ENCODE data around the gene PIGK. TPM values are rescaled to one million over a fixed set of nuclear protein-coding genes. Genes with fewer than 3 reads are reported as not detected.

Gene PIGK
- total RNA-seq, 1 experiment from 2014 or later, result 23.3 TPM

GRCh38 chr1:77168358-77168757 lies 50.9 kb downstream of the PIGK start:
- ChIA-PET POLR2A (no interaction called here), RAD21 (ENCODE audit: low non-redundant PET in 1 of 2, low total read pairs in 2 of 2, uncharacterized antibody in 2 of 2, unreplicated experiment in 2 of 2) (no interaction called here), CTCF (no interaction called here)
- Histone ChIP-seq H2AFZ (ENCODE audit: low read depth, low read length, poor library complexity, severe bottlenecking) (no peak overlapping the region), H3K4me2 (ENCODE audit: low read length) (no peak overlapping the region), H3K9me3 (ENCODE audit: control insufficient read depth in 1 of 2, insufficient read depth in 1 of 2, low read depth in 1 of 2, low read length in 2 of 2) (no peaks in the 10 kb centered on the region), H3K4me3 (replicated peaks in 1 of 2; ENCODE audit: low read depth in 1 of 2, low read length in 2 of 2) (no peak overlapping the region), H3K36me3 (ENCODE audit: control insufficient read depth in 1 of 2, insufficient read depth in 2 of 2, low read length in 2 of 2) (no peaks in the 10 kb centered on the region), H4K20me1 (ENCODE audit: insufficient read depth) (no peaks in the 10 kb centered on the region), H3K79me2 (ENCODE audit: insufficient read depth, low read length) (no peaks in the 10 kb centered on the region), H3K4me1 (ENCODE audit: control insufficient read depth in 1 of 2, insufficient read depth in 2 of 2, low read length in 2 of 2) (no peaks in the 10 kb centered on the region), H3K9ac (ENCODE audit: low read length) (no peak overlapping the region), H3K27me3 (ENCODE audit: insufficient read depth, low read length) (no peaks in the 10 kb centered on the region), H3K27ac (ENCODE audit: low read depth, low read length) (no peak overlapping the region), H3K9me2 (ENCODE audit: insufficient read depth) (no peaks in the 10 kb centered on the region)
- TF ChIP-seq SIN3A (IDR thresholded peaks at IDR 0.05; ENCODE audit: low read depth) (no peak), EZH2 (IDR thresholded peaks at IDR 0.05) (no peak), TCF7L2 (IDR thresholded peaks at IDR 0.05; ENCODE audit: borderline replicate concordance, extremely low read depth, insufficient read depth, insufficient read length) (no peak), SRF (IDR thresholded peaks at IDR 0.05; ENCODE audit: low read depth) (no peak), JUND (IDR thresholded peaks at IDR 0.05) (no peak)
- TF ChIP-seq, protein P1, sequence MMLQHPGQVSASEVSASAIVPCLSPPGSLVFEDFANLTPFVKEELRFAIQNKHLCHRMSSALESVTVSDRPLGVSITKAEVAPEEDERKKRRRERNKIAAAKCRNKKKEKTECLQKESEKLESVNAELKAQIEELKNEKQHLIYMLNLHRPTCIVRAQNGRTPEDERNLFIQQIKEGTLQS (IDR thresholded peaks at IDR 0.05), result no peak
- DNase-seq (ENCODE audit: low read depth, low spot score) (no peak), ATAC-seq (no peak)
- BruUV-seq (replicated peaks), result no TSS peak
- intact Hi-C loops (cut with micrococcal nuclease), result no loop called here

GRCh38 chr1:77164434-77164944 lies 54.7 kb downstream of the PIGK start:
- Histone ChIP-seq H3K27ac (ENCODE audit: low read depth, low read length) (no peak overlapping the region), H3K4me2 (ENCODE audit: low read length) (no peak overlapping the region), H3K9me2 (ENCODE audit: insufficient read depth) (no peaks in the 10 kb centered on the region), H3K36me3 (ENCODE audit: control insufficient read depth in 1 of 2, insufficient read depth in 2 of 2, low read length in 2 of 2) (no peaks in the 10 kb centered on the region), H3K9ac (ENCODE audit: low read length) (no peak overlapping the region), H3K4me1 (ENCODE audit: control insufficient read depth in 1 of 2, insufficient read depth in 2 of 2, low read length in 2 of 2) (no peaks in the 10 kb centered on the region), H3K79me2 (ENCODE audit: insufficient read depth, low read length) (no peaks in the 10 kb centered on the region), H3K9me3 (ENCODE audit: control insufficient read depth in 1 of 2, insufficient read depth in 1 of 2, low read depth in 1 of 2, low read length in 2 of 2) (no peaks in the 10 kb centered on the region), H2AFZ (ENCODE audit: low read depth, low read length, poor library complexity, severe bottlenecking) (no peak overlapping the region), H4K20me1 (ENCODE audit: insufficient read depth) (no peaks in the 10 kb centered on the region), H3K27me3 (ENCODE audit: insufficient read depth, low read length) (no peaks in the 10 kb centered on the region), H3K4me3 (replicated peaks in 1 of 2; ENCODE audit: low read depth in 1 of 2, low read length in 2 of 2) (no peak overlapping the region)
- intact Hi-C loops (cut with micrococcal nuclease), result no loop called here
- DNase-seq (ENCODE audit: low read depth, low spot score) (no peak), ATAC-seq (no peak)
- TF ChIP-seq ELF1 (IDR thresholded peaks at IDR 0.05; ENCODE audit: borderline replicate concordance, low read depth), result no peak
- TF ChIP-seq, protein P2, sequence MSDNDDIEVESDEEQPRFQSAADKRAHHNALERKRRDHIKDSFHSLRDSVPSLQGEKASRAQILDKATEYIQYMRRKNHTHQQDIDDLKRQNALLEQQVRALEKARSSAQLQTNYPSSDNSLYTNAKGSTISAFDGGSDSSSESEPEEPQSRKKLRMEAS (IDR thresholded peaks at IDR 0.05), result no peak
- no peak for TF ChIP-seq REST (IDR thresholded peaks at IDR 0.05; ENCODE audit: low read depth)
- no peak for TF ChIP-seq TCF7L2 (IDR thresholded peaks at IDR 0.05; ENCODE audit: borderline replicate concordance, extremely low read depth, insufficient read depth, insufficient read length)
- no peak for TF ChIP-seq FOSL1 (IDR thresholded peaks at IDR 0.05; ENCODE audit: low read depth)
- no peak for TF ChIP-seq YY1 (IDR thresholded peaks at IDR 0.05; ENCODE audit: extremely low read depth, insufficient replicate concordance, low read depth, low read length)
- TF ChIP-seq, protein P1 (IDR thresholded peaks at IDR 0.05), result no peak
- TF ChIP-seq, protein P3, sequence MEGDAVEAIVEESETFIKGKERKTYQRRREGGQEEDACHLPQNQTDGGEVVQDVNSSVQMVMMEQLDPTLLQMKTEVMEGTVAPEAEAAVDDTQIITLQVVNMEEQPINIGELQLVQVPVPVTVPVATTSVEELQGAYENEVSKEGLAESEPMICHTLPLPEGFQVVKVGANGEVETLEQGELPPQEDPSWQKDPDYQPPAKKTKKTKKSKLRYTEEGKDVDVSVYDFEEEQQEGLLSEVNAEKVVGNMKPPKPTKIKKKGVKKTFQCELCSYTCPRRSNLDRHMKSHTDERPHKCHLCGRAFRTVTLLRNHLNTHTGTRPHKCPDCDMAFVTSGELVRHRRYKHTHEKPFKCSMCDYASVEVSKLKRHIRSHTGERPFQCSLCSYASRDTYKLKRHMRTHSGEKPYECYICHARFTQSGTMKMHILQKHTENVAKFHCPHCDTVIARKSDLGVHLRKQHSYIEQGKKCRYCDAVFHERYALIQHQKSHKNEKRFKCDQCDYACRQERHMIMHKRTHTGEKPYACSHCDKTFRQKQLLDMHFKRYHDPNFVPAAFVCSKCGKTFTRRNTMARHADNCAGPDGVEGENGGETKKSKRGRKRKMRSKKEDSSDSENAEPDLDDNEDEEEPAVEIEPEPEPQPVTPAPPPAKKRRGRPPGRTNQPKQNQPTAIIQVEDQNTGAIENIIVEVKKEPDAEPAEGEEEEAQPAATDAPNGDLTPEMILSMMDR (IDR thresholded peaks at IDR 0.05 in 2 of 3, conservative IDR thresholded peaks at IDR 0.05 in 1 of 3; ENCODE audit: borderline replicate concordance in 1 of 3, insufficient read depth in 1 of 3, low read depth in 2 of 3, low read length in 2 of 3), result no peak
- no TSS peak for BruUV-seq (replicated peaks)
- POLR2A ChIA-PET, result no interaction called here
- CTCF ChIA-PET, result no interaction called here
- RAD21 ChIA-PET (ENCODE audit: low non-redundant PET in 1 of 2, low total read pairs in 2 of 2, uncharacterized antibody in 2 of 2, unreplicated experiment in 2 of 2), result no interaction called here

Data from HCT116 (cell line).